ENCODE results near the gene LRRIQ4.

- TF ChIP-seq CTCF (conservative IDR thresholded peaks at IDR 0.05 in 1 of 2, IDR thresholded peaks at IDR 0.05 in 1 of 2; ENCODE audit: extremely low read depth in 1 of 2, insufficient read depth in 1 of 2, low read depth in 1 of 2, low read length in 2 of 2) (no peak), EZH2 (IDR thresholded peaks at IDR 0.05; ENCODE audit: borderline replicate concordance, low read length) (no peak)
Measured at GRCh38 chr3:169812332-169813235, at the start of gene LRRIQ4, which contains the start of gene LRRC34.

Data from mammary epithelial cell (primary cell).